ENCODE data around the gene NPBWR2.

DNA sequence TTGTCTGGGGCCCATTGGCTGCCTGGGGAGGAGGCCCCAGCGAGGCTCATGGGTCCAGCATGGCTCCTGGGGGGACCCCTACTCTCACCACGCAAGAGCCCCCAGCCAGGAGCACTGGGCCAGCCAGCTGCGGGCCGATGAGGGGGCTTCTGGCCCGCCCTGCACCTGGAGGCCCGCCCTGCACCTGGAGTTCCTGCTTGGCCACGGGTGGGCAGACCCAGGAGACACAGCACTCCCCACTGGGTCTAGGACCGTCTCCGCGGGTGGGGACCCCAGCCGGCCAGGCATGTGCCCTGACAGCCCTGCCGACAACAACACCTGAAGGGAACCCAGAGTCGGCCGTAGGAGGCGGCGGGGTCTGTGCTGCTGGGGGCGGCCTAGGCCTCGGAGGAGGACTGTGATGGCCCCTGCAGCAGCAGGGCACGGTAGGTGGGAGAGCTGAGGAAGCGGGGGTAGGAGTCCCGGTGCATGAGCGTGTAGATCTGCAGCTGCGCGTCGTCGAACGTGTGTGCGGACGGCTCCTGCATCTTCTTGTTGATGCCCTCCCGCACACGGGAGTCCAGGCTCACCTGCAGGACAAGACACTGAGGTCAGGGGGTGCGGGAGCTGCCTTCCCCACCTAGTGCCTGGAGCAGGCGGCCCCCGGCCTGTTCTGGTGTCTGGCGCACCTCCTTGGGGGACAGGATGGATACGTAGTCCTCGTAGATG lies 33.7 kb downstream of the NPBWR2 start:
- TF ChIP-seq EZH2 (optimal IDR thresholded peaks at IDR 0.05; ENCODE audit: low read depth, low read length), result no peak
- TF ChIP-seq CTCF (IDR thresholded peaks at IDR 0.05; ENCODE audit: low read length), result no peak
- TF ChIP-seq EZH2phosphoT487 (IDR thresholded peaks at IDR 0.05; ENCODE audit: low read length), result no peak

Data from MM.1S (cell line).